T-helper 2 cell treated with Interferon-gamma antibody and Interleukin-4, amounts not matched to agents 100 ng/mL and 5 ng/mL, for 36 hours (primary cell): ENCODE measurements around the gene SCN4A. TPM values are rescaled to one million over a fixed set of nuclear protein-coding genes. Genes with fewer than 3 reads are reported as not detected.
"Not testable (repeated sequence)": the region's sequence is repeated elsewhere in the genome, so short reads cannot be mapped to it uniquely, and the experiment has no call there.

Experiments
- intact Hi-C: fragments of 100-400 bp; cut with micrococcal nuclease; formaldehyde crosslinking; loops from one replicate; pipeline ENCODE4 v1.15.1; 2023
- total RNA-seq: library from RNA; stranded (reverse); gene quantifications from 2 replicates; pipeline ENCODE4 v1.2.3, GENCODE V29; 2022

Gene SCN4A
- 0.02 and 0.05 TPM in 2 replicates for total RNA-seq

- intact Hi-C loops: no loop called here
Measured at GRCh38 chr17:63972796-63973195, at the start of gene SCN4A. SCN4A (minus strand) TSS chr17:63972918; CDS start chr17:63972841, 77 bp downstream.

DNA sequence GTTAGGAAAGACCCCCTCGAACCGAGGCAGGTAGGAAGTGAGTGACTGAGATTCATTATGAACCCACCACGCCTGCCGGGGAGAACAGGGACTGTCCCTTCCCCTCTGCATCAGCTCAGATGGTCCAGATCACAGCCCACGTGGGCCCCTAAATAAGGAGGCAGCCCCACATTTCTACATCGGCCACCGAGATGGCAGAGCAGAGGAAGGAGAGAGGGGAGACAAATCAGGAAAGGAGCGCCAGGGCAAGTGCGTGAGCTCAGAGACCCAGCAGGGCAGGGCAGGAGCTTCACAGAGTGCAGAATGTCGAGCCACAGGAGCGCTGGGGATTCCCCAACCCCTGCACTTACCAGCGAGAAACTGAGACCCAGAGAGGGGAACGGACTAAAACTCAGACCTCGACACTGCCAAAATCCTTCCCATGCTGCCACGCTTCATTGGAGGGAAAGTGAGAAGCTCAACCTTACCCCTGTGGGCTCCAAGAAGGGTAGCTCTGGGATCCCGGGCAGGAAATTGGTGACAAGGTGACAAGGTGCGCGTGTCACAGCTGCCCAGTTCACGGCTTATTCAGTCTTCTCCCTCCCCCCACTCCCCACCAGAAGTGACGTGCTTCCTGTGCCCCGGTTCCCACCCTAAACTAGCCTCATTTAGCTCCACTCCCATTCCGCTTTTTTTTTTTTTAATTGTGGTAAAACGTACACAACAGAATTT lies 47.5 kb upstream of the SCN4A start, which contains the start of gene ICAM2:
Gene ICAM2, minus strand, starts transcription at position 578 of the 711 bp plus-strand sequence. CDS start 13,942 bp downstream, outside the sequence.
- intact Hi-C loops: loop anchor here (1.0 to 10.0 kb wide), 4 partner anchors 22 to 477 kb away; partner anchors contain the start of genes CCDC47, DDX42, POLG2 and PRR29

GRCh38 chr17:64019551-64019961 lies 46.8 kb upstream of the SCN4A start:
- intact Hi-C loops: not testable (repeated sequence)

- intact Hi-C loops: loop anchor here (1.0 to 2.0 kb wide), 2 partner anchors 8 to 175 kb away; partner anchors contain the start of gene SMARCD2
Measured at GRCh38 chr17:64017381-64017980, 44.8 kb upstream of the SCN4A start.

DNA sequence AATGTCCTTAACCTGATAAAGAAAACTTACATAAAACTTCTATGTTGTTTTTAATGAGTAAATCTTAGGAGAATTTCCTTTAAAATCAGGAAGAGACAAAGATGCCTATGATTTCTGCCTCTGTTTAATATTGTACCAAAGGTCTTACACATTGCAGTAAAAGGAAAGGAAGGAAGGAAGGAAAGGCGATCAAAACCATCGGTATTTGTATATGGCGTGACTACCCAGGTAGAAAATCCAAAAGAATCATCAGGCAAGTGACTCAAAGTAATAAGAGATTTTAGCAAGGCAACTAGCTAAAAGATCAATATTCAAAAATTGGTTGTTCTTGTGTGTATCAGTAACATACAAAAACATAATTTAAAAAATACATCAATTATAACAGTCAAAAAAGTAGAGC lies 44.3 kb upstream of the SCN4A start:
- intact Hi-C loops: loop anchor here (1.0 to 2.0 kb wide), 2 partner anchors 8 to 174 kb away; partner anchors contain the start of gene SMARCD2

- intact Hi-C loops: loop anchor here (2.0 kb wide), 1 partner anchor 174 kb away; the partner anchor contains the start of gene SMARCD2
Measured at GRCh38 chr17:64016231-64016784, 43.6 kb upstream of the SCN4A start.

- intact Hi-C loops: no loop called here
Measured at GRCh38 chr17:64015447-64015846, 42.7 kb upstream of the SCN4A start.

DNA sequence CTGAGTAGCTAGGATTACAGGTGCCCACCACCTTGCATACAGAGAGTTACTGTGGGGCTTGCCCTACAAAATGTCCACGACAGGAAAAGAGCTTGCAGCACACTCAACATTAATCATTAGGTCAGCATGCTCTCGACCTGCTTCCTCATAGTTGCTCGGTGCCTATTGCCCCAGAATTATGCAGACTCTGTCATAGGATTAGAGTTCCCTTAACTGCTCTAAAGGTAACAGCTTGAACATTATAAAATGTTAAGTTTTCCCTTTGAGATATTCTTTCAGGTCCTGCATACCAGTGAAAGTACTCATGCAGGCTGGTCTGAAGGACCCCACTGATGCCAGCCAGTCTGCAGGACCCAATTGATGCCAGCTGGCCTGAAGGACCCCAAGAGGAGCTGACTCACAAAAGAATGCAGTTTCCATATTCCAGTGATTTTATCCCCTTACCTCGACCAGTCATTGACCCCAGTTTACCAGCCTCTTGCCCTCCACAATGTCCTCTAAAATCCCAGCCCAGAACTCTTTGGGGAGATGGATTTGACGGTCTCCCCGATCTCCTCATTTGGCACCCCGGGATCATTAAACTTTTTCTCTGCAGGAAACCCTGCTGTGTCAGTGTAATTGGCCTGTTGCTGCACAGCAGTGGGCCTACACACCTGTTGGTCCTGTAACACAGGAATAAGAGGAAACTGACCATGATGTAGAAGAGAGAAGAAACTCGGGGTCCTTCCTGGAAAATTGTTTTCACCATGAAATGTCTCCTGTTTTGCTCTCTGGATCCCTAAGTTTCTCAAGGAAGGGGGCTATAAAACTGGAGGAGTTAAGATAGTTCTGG lies 37.1 kb upstream of the SCN4A start:
- intact Hi-C loops: no loop called here

DNA sequence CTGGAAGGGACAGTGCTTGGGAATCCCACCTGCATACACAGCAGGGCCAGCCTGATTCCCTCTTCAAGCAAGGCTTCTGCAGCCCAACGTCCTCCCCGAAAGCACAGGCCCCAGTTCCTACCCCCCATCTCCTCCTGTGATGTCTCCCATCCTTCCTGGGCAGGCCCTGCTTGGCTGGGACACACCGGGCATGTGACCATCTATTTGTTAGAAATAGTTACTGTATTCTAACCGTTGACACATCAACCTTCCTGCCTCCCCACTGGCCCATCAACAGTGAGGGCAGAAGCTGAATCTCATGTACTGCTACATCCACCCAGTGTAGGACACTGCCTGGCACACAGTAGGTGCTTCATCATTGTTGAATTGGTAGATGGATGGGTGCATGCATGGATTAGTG lies 36.1 kb upstream of the SCN4A start:
- intact Hi-C loops: no loop called here

DNA sequence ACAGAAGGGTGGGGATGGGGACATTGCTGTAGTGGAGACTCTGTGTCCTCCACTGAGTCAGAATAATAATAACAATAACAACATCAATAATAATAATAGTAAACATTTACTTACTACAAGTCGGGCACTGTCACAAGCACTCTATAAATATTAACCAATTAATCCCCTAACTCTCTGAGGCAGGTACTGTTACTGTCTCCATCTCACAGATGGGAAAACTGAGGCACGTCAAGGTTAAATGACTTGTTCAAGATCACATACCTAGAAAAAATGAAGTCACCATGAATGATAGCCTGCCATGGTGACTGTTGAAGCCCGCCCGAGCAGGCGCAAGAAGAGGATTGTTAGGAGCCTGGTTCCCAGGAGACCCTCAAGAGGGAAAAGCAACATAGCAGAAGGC lies 35.6 kb upstream of the SCN4A start:
- intact Hi-C loops: no loop called here

DNA sequence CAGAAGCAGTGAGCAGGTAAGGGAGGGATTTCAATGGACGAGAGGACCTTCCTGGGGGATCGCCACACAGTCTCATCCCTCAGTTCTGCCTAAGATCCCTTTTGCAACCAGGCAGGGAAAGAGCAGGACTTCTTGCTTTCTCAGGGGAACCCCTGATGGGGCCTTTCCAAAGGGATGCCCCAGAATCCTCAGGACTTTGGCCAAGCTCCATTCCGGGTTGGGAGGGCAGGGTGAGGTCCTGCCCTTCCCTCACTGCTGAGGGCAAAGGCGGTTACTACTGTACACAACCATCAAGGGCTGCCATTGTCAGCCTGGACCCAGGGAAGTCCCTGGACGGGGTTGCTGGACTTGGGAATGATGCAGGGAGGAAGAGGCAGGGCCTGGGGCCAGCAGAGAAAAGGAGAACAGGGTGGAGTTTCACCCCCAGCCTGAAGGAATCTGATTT lies 35.1 kb upstream of the SCN4A start:
- intact Hi-C loops: no loop called here

GRCh38 chr17:64007089-64007837 lies 34.5 kb upstream of the SCN4A start:
- intact Hi-C loops: not testable (repeated sequence)

- intact Hi-C loops: no loop called here
Measured at GRCh38 chr17:64006361-64007088, 33.8 kb upstream of the SCN4A start.

DNA sequence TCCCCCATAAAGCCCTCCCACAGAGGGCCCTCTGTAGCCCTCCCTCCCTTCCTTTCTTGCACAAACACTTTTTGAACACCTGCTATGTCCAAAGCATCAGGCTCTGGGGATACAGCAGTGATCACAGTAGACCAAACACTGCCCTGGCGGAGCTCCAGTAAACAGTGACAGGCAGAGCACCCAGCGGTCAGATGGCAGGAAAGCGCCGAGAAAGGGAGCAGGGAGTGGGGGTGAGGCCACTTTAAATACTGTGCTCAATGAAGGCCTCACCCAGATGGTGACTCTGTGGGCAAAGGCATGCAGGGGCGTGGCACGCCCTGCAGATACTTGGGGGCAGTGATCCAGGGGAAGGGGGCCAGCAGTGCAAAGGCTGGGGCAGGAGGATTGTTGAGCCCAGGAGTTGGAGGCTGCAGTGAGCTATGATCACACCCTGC lies 33.0 kb upstream of the SCN4A start:
- intact Hi-C loops: no loop called here

GRCh38 chr17:64004903-64005733 lies 32.4 kb upstream of the SCN4A start:
- intact Hi-C loops: no loop called here

DNA sequence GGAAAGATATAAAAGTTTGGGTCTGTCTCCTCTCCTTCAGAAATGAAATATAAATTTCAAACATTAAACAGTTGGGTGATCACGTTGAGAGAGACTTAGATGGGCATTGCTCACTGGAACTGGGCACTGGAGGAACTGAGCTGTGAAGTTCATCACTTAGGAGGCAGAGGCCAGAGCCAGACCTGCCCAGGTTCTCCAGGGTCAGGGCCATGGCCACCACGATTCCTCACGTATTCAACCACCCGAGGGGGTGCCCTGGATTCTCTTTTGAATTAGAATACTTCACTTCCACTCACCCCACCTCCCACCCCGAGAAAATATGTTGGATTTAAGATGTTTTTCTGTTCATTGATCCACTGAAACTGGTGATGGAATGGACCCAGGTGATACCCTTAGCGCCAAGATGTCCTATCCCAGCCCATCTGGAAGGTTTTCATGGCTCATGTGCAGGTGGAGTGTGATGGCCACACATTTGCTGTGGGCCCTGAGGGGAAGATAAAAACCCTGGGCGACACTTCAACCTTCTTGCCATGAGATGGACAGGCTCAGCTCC lies 31.6 kb upstream of the SCN4A start:
- intact Hi-C loops: no loop called here

DNA sequence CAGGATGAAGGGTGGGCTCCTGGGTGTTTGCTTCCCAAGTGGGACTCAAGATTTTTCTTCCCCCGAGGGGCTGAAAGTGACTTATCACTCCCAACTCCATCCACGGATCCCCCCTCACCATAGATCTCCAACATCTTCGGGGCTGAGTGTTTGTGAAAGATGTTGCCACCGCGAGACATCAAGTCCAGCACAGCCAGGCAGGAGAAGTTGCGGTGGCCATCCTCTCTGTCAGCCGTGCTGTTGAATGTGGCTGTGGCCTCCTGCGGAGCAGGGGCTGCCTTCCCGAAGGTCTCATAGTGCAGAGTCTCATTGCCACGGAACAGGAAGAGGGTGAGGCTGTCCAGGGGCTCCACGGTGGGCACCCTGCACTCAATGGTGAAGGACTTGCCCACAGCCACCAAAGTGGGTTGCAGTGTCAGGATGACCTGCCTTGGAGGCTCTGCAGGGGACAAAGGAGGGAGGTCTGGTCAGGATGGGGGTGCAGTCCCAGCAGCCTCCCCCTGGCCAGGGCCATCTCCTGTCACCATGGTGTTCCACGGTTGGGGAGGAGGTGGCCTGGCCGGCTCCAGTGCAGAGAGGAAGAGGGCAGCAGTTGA lies 30.9 kb upstream of the SCN4A start:
- intact Hi-C loops: no loop called here
